Prostate gland (tissue), 2 donors: ENCODE measurements around the gene SERPINA4. TPM values are rescaled to one million over a fixed set of nuclear protein-coding genes. Genes with fewer than 3 reads are reported as not detected.
"Not testable (repeated sequence)": the region's sequence is repeated elsewhere in the genome, so short reads cannot be mapped to it uniquely, and the experiment has no call there.

Source experiments
- DNase-seq: peaks from one replicate; pipeline ENCODE4 v3.0.0-alpha.2; 2019; ENCODE audit warnings: low spot score
- H3K27ac ChIP-seq, 2 donors: fragments of 200-600 bp; sonication (generic); 2 replicates each; pipeline ENCODE4 v1.5.1; 2017 to 2019
- H3K27me3 ChIP-seq: fragments of 200-600 bp; sonication (generic); replicated peaks from 2 replicates; pipeline ENCODE4 v1.5.1; 2019; ENCODE audit not compliant: insufficient read depth
- H3K36me3 ChIP-seq, 2 donors: fragments of 200-600 bp; sonication (generic); 1 replicate in 1 of 2; 2 replicates in 1 of 2; pipeline versions ENCODE4 v1.5.1 to v1.8.1; 2017 to 2019
- H3K4me1 ChIP-seq: fragments of 200-600 bp; sonication (generic); replicated peaks from 2 replicates; pipeline ENCODE4 v1.5.1; 2019
- H3K4me3 ChIP-seq, 2 donors: fragments of 200-600 bp; sonication (generic); 2 replicates each; pipeline ENCODE4 v1.5.1; 2017 to 2019
- H3K9me3 ChIP-seq: fragments of 200-600 bp; sonication (generic); 2 replicates; pipeline ENCODE4 v1.5.1; 2017
- POLR2A ChIP-seq: fragments of 450-650 bp; IDR thresholded peaks from one replicate; pipeline ENCODE4 v1.6.1; 2016; ENCODE audit warnings: antibody characterized with exemption, mild to moderate bottlenecking
- POLR2AphosphoS5 ChIP-seq: sonication (generic); formaldehyde crosslinking; IDR thresholded peaks from one replicate; pipeline ENCODE4 v1.6.1; 2017; ENCODE audit warnings: antibody characterized with exemption
- WGBS: methylation state at CpG from one replicate; pipeline ENCODE4 v1.1.5; 2018; 5-methylcytosine and 5-hydroxymethylcytosine counted together
- intact Hi-C: fragments of 100-400 bp; cut with DNase I; formaldehyde crosslinking; loops from one replicate; pipeline ENCODE4 v1.14.2; 2022
- total RNA-seq, 2 donors: library from RNA; depleted of rRNA; stranded (reverse); fragments of >200 nt; gene quantifications; one replicate each; pipeline ENCODE4 v1.1.0, GENCODE V29; 2016
- TF ChIP-seq, protein P1 (sequence below), 4 experiments: fragments of 200-600 bp in 2 of 4; fragments of 450-650 bp in 2 of 4; sonication (generic) in 2 of 4; IDR thresholded peaks; 1 replicate in 3 of 4; 2 replicates in 1 of 4; pipeline ENCODE4 v1.5.1; 2016 to 2019; ENCODE audit warnings: antibody characterized with exemption in 4 of 4, mild to moderate bottlenecking in 2 of 4, moderate library complexity in 2 of 4

Gene SERPINA4
- total RNA-seq, 2 donors from 2014 or later, result 2.2 TPM; not detected in 1

DNA sequence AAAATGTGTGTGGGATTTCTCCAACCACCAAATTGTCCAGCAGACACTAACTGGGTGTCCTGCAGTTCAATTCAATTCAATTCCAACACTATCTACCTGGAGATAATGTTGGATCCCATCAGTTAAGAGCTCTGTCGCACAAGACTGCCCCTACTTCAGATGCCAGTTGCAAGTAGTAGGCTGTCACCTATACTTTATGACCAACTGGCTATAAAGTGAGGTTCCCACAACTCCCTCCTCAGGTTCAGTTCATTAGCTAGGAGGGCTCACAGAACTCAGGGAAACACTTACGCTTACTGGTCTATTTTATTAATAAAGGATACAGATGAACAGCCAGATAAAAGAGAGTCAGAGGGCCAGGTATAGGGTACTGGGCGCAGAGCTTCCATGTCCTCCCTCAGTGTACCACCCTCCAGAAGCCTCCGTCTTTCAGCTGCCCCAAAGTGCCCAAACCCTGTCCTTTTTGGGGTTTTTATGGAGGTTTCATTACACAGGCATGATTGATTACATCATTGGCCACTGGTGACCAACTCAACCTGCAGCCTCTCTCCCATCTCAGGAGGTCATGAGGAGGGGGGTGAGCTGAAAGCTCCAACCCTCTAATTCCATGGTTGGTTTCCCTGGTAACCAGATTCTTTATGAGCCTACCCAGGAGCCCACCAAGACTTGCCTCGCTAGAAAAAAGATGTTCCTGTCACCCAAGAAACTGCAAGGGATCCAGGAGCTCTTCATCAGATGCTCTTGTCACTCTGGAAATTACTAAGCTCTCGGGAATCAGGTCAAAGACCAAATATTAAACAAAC is 12.4 kb downstream of the SERPINA4 start:
- TF ChIP-seq POLR2AphosphoS5 (no peak), POLR2A (no peak)
- Histone ChIP-seq H3K4me1 (no peaks in the 10 kb centered on the region), H3K9me3 (no peaks in the 10 kb centered on the region), H3K27me3 (no peaks in the 10 kb centered on the region), H3K36me3 (no peaks in the 10 kb centered on the region), H3K4me3 (no peak overlapping the region), H3K27ac (no peak overlapping the region)
- WGBS, result 82% methylated on average over 6 of the region's 6 CpGs
- intact Hi-C loops, result no loop called here
- DNase-seq, result no peak

DNA sequence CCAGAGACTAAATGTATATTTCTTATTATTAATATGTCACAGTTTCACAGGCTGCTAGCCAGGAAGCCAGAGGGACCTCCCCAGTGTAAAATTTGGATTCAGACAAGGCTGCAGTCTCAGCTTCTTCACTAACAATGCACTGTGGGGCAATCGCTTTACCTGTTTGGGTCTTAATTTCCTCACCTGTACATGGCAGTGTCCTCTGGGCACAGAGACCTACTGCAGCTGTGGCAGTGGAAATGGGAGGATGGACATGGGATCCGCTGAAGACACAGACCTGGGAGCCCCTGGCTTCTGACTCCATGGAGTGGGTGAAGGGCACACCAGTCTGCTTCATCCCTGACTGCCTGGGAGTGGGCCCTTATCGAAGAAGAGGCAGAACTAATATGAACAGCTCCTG is 13.1 kb downstream of the SERPINA4 start:
- no peaks in the 10 kb centered on the region for H3K27me3 ChIP-seq
- no peaks in the 10 kb centered on the region for H3K4me1 ChIP-seq
- no peak overlapping the region for H3K4me3 ChIP-seq
- H3K9me3 ChIP-seq, result no peaks in the 10 kb centered on the region
- intact Hi-C loops, result no loop called here
- H3K27ac ChIP-seq, result no peak overlapping the region
- no peak for TF ChIP-seq POLR2A
- no peak for TF ChIP-seq POLR2AphosphoS5
- TF ChIP-seq, protein P1, sequence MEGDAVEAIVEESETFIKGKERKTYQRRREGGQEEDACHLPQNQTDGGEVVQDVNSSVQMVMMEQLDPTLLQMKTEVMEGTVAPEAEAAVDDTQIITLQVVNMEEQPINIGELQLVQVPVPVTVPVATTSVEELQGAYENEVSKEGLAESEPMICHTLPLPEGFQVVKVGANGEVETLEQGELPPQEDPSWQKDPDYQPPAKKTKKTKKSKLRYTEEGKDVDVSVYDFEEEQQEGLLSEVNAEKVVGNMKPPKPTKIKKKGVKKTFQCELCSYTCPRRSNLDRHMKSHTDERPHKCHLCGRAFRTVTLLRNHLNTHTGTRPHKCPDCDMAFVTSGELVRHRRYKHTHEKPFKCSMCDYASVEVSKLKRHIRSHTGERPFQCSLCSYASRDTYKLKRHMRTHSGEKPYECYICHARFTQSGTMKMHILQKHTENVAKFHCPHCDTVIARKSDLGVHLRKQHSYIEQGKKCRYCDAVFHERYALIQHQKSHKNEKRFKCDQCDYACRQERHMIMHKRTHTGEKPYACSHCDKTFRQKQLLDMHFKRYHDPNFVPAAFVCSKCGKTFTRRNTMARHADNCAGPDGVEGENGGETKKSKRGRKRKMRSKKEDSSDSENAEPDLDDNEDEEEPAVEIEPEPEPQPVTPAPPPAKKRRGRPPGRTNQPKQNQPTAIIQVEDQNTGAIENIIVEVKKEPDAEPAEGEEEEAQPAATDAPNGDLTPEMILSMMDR (IDR thresholded peaks at IDR 0.05), result no peak
- DNase-seq, result no peak
- H3K36me3 ChIP-seq, result no peaks in the 10 kb centered on the region
- WGBS, result 82% methylated on average over 3 of the region's 3 CpGs

DNA sequence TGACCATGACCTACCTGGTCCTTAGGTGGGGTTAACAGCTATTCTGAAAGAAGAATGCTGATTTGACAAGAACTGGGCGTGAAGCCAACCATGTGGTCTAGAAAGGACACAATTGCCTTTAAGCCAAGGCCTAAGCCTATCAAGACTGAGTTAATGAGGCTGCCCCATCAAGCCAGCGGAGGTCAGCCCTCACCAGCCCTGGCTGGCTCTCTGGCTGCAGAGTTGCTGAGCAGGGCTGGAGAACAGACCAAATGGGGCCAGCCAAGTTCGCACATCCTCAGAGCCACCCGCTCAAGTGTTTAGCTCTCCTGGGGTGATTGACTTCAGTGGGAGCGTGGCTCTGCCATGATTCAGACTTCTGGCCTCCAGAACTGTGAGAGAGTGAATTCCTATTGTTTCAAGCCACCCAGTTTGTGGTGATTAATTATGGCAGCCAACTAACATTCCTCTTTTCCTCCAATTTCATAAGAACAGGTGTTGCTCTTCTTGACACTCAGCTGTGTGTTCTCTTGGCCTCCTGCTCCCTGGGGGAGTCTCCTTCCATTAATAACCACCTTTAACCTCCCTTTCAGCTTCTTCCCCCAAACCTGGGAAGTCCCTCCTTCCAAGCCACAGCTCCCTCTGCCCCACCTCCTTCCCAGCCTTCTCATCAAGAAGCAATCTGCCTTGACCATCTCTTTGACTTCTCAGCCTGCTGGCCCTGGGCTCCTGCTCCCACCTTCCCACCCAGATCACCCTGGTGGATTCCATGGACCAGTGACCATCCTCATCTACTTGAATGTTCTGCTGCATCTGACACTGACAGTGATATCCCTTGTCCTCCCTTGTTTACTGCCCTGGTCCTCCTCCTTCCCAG is 14.7 kb downstream of the SERPINA4 start:
- intact Hi-C loops, result no loop called here
- TF ChIP-seq, protein P1 (IDR thresholded peaks at IDR 0.05), result no peak
- TF ChIP-seq POLR2AphosphoS5 (no peak), POLR2A (no peak)
- Histone ChIP-seq H3K36me3 (no peaks in the 10 kb centered on the region), H3K9me3 (no peaks in the 10 kb centered on the region), H3K4me1 (no peaks in the 10 kb centered on the region), H3K27ac (no peak overlapping the region), H3K27me3 (no peaks in the 10 kb centered on the region), H3K4me3 (no peak overlapping the region)
- WGBS, result 89% methylated on average over 5 of the region's 5 CpGs
- no peak for DNase-seq

DNA sequence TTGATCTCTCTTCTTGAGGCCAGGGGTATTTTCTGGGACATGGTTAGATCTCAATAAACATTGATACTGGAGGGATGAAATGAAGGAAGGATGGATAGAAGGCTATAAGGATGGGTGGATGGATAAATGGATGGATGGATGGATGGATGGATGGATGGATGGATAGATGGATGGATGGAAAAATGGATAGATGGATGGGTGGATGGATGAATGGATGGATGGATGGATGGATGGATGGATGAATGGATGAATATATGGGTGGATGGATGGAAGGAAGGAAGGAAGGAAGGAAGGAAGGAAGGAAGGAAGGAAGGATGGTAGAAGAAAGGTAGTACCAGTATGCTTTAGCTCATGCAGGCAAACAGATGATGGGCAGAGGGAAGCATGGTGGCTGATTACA is 16.2 kb downstream of the SERPINA4 start:
- H3K27me3 ChIP-seq, H3K9me3 ChIP-seq, H3K4me1 ChIP-seq, H3K36me3 ChIP-seq, DNase-seq, H3K4me3 ChIP-seq, H3K27ac ChIP-seq, intact Hi-C loops: not testable (repeated sequence)

DNA sequence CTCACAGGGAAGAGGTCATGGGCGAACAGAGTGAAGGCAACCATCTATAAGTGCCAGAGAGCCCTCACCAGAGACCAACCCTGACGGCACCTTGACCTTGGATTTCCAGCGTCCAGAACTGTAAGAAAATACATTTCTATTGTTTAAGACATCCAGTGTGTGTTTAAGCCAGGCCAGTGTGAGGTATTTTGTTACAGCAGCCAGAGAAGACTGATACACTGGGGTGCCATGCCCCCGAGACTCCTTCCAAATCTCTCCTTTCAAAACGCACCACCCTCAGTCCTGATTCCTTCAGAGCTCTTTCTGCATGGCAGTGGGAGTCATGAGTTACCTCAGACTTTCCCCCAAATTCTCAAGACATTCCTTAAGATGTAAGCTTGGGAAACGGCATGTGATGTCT is 17.5 kb downstream of the SERPINA4 start:
- no peak for DNase-seq
- no peaks in the 10 kb centered on the region for H3K9me3 ChIP-seq
- no peak overlapping the region for H3K4me3 ChIP-seq
- H3K27ac ChIP-seq, result no peak overlapping the region
- intact Hi-C loops, result no loop called here
- 92% methylated on average over 6 of the region's 6 CpGs for WGBS
- no peaks in the 10 kb centered on the region for H3K4me1 ChIP-seq
- H3K36me3 ChIP-seq, result no peaks in the 10 kb centered on the region
- no peaks in the 10 kb centered on the region for H3K27me3 ChIP-seq
- TF ChIP-seq, protein P1 (IDR thresholded peaks at IDR 0.05), result no peak
- no peak for TF ChIP-seq POLR2AphosphoS5
- no peak for TF ChIP-seq POLR2A
